GM12892 (cell line): ENCODE results near the gene CEP164.

Source experiments
- POLR2A ChIP-seq: IDR thresholded peaks from 2 replicates; pipeline ENCODE4 v1.6.1; 2011; ENCODE audit warnings: low read depth, low read length, control low read depth
- POLR2AphosphoS5 ChIP-seq: IDR thresholded peaks from 2 replicates; pipeline ENCODE4 v1.6.1; 2011; ENCODE audit warnings: low read depth, low read length, control low read depth
- TAF1 ChIP-seq: IDR thresholded peaks from 2 replicates; pipeline ENCODE4 v1.6.1; 2011; ENCODE audit warnings: low read depth, mild to moderate bottlenecking, control low read depth, low read length, borderline replicate concordance

DNA sequence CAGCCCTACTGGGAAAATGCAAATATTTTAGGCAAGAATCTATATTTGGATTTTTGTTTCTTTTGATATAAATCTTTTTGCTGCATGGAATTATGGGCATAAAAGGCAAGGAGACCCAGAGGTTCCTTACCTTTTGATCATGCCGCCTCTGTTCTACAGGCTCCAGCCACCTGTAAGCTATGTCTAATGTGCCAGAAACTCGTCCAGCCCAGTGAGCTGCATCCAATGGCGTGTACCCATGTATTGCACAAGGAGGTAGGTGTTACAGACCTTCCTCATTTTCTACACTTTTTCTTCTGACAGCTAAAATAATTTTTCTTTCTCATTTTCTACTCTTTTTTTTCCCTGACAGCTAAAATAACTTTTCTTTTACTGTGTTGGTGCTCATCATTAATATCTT, 44.7 kb upstream of the CEP164 start:
- TF ChIP-seq POLR2AphosphoS5, result no peak
- no peak for TF ChIP-seq POLR2A
- TF ChIP-seq TAF1, result no peak
